Stimulated activated CD8-positive, alpha-beta memory T cell treated with anti-CD3 and anti-CD28 coated beads, Interleukin-7, amount 100 ng/mL, for 4 hours (primary cell): ENCODE measurements around the gene POLR3F.
"Not testable (repeated sequence)": the region's sequence is repeated elsewhere in the genome, so short reads cannot be mapped to it uniquely, and the experiment has no call there.

Experiments used
- DNase-seq, 2 donors: peaks; one replicate each; pipeline ENCODE4 v3.0.0-alpha.2; 2020; ENCODE audit warnings: low read depth in 2 of 2

POLR3F gene

GRCh38 chr20:18466894-18467730 is at the start of gene POLR3F, which contains the start of gene DZANK1:
Gene POLR3F, plus strand, starts transcription at chr20:18467390. Its CDS starts 117 bp downstream, at chr20:18467507.
Gene DZANK1, minus strand, starts transcription at chr20:18467030. Its CDS starts 1,672 bp downstream, at chr20:18465358.
- peak; percentile 86 to 89 for DNase-seq

- DNase-seq, result no peak
Measured at GRCh38 chr20:18421608-18422007, 45.6 kb upstream of the POLR3F start.

GRCh38 chr20:18427214-18427613 is 40.0 kb upstream of the POLR3F start:
- no peak for DNase-seq

- no peak for DNase-seq
Measured at GRCh38 chr20:18428490-18429173, 38.6 kb upstream of the POLR3F start.

- DNase-seq, result no peak
Measured at GRCh38 chr20:18430172-18430826, 36.9 kb upstream of the POLR3F start.

- DNase-seq, result no peak
Measured at GRCh38 chr20:18431206-18431605, 36.0 kb upstream of the POLR3F start.

- DNase-seq, result no peak
Measured at GRCh38 chr20:18436847-18437246, 30.3 kb upstream of the POLR3F start.

GRCh38 chr20:18440403-18440802 is 26.8 kb upstream of the POLR3F start:
- DNase-seq, result no peak

GRCh38 chr20:18443886-18444285 is 23.3 kb upstream of the POLR3F start:
- no peak for DNase-seq

- no peak for DNase-seq
Measured at GRCh38 chr20:18456600-18456999, 10.6 kb upstream of the POLR3F start.

GRCh38 chr20:18465536-18466200 is 1.5 kb upstream of the POLR3F start:
- no peak for DNase-seq

GRCh38 chr20:18466574-18466893 is 656 bp upstream of the POLR3F start:
- DNase-seq, result no peak

- no peak for DNase-seq
Measured at GRCh38 chr20:18477218-18477617, 10.0 kb downstream of the POLR3F start.

GRCh38 chr20:18477821-18478220 is 10.6 kb downstream of the POLR3F start:
- no peak for DNase-seq

- no peak for DNase-seq
Measured at GRCh38 chr20:18481596-18481995, 14.4 kb downstream of the POLR3F start.

GRCh38 chr20:18488301-18488700 is 21.1 kb downstream of the POLR3F start:
- DNase-seq, result no peak

- DNase-seq, result no peak
Measured at GRCh38 chr20:18496042-18496441, 28.9 kb downstream of the POLR3F start.

GRCh38 chr20:18496740-18497592 is 29.8 kb downstream of the POLR3F start, which contains the start of gene RBBP9:
Gene RBBP9, minus strand, starts transcription at chr20:18497225. Its CDS starts 58 bp downstream, at chr20:18497167.
- DNase-seq, result peak; percentile 34 to 63

GRCh38 chr20:18497603-18498002 is 30.4 kb downstream of the POLR3F start:
- no peak for DNase-seq

- DNase-seq, result not testable (repeated sequence)
Measured at GRCh38 chr20:18501672-18502071, 34.5 kb downstream of the POLR3F start.

- DNase-seq, result no peak
Measured at GRCh38 chr20:18504479-18505060, 37.4 kb downstream of the POLR3F start.
